ENCODE measurements around the gene AGAP1. TPM values are rescaled to one million over a fixed set of nuclear protein-coding genes. Genes with fewer than 3 reads are reported as not detected.
"Not testable (repeated sequence)": the region's sequence is repeated elsewhere in the genome, so short reads cannot be mapped to it uniquely, and the experiment has no call there.

AGAP1 gene
- total RNA-seq, 1 donor from 2014 or later: 23.5 TPM

DNA sequence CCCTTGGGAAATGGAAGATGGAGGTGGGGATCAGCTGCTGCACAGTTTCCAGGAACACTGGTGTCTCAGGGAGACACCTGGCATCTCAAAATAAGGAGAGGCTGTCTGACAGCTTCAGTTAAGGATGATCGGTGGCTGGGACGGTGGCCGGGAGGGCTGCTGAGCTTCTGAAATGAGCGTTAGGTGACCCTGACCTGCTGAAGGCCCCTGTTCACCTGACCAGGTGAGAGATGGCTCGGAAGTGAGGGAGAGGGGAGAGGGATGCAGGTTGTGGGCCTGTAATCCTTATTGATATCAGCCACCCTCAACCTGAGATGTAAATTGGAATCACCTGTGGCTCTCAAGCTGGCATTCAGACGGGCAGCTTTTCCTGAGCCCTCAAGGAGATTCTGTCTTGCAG, 99.0 kb downstream of the AGAP1 start:
- DNase-seq (ENCODE audit: missing footprints) (no peak), ATAC-seq (no peak)
- intact Hi-C loops (cut with DNase I): loop anchor here (5.0 to 10.0 kb wide), 2 partner anchors 96 to 158 kb away; no protein-coding TSS in a partner anchor

GRCh38 chr2:235594041-235594440, 100.2 kb downstream of the AGAP1 start:
- ATAC-seq (peak; percentile 45), DNase-seq (ENCODE audit: missing footprints) (no peak)
- intact Hi-C loops (cut with DNase I): loop anchor here (1.0 to 10.0 kb wide), 5 partner anchors 75 to 458 kb away; no protein-coding TSS in a partner anchor

DNA sequence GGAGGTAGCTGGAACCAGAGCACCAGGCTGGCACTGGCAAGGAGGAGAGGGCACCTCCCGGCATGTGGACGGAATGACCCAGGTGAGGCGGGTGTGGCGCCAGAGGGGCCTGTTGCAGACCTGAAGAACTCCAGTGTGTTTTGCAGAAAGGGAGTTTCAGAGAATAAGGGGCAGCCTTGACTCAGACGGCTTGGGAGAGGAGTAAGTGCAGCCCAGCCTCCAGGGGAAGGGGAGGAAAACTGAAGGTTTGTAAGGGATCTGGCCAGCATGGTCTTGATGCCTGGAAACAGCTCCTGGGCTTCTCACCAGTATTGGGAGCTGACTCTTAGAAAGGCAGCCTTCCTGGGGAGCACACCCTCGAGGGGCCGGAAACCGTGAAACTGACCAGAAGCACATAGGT, 101.1 kb downstream of the AGAP1 start:
- ATAC-seq (no peak), DNase-seq (ENCODE audit: missing footprints) (no peak)
- intact Hi-C loops (cut with DNase I): loop anchor here (1.0 to 10.0 kb wide), 6 partner anchors 47 to 459 kb away; no protein-coding TSS in a partner anchor

- intact Hi-C loops (cut with DNase I): loop anchor here (2.0 to 10.0 kb wide), 3 partner anchors 47 to 161 kb away; no protein-coding TSS in a partner anchor
- DNase-seq (ENCODE audit: missing footprints) (no peak), ATAC-seq (peak; percentile 56)
Measured at GRCh38 chr2:235595422-235596010, 101.7 kb downstream of the AGAP1 start.

DNA sequence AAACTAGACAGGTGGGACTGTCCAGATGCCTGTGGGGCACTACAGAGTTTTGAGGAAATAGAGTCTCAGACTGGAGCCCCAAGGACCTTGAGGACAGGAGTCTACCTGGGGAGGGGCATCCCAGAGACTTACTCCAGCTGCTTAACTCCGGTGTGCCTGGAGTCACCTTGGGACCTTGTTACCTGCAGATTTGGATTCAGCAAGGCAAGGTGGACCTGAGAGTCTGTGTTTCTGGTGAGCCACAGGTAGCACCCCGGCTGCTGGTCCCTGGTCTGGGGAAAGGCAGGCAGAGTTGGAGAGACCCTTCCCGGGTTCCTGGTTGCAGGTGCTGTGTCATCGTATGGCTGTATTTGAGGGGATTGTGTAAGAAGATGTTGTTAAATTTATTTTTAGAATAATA, 102.4 kb downstream of the AGAP1 start:
- intact Hi-C loops (cut with DNase I): loop anchor here (5.0 to 10.0 kb wide), 2 partner anchors 46 to 161 kb away; no protein-coding TSS in a partner anchor
- no peak for ATAC-seq

DNA sequence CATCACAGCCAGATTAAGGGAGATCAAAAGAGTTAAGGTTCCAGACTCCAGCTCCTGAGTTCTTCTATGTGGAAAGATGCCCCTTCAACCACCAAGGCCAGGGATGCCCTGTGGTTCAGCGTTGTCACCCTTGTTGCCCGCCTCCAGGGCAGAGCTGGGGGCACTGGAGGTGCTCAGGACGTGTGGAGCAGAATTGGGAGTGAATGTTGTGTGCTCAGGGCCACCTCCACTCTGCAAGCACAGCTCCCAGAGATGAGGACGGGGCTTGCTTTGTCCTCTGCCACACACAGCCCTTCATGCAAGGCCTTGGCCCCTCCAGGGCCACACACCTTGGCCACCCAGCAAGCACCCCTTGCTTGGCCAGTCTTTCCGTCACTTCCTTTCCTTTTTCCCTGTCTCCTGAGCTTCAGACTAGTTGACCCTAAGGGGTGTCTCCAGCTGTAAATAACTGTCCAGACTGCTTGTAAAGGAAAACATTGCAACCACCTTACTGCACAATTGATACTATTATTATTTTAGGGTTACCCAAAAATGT, 103.3 kb downstream of the AGAP1 start:
- intact Hi-C loops (cut with DNase I): loop anchor here (5.0 to 10.0 kb wide), 2 partner anchors 45 to 162 kb away; no protein-coding TSS in a partner anchor
- ATAC-seq (no peak), DNase-seq (ENCODE audit: missing footprints) (no peak)

More for the DNA sequence above, 102.4 kb downstream of the AGAP1 start:
- DNase-seq (ENCODE audit: missing footprints): no peak

DNA sequence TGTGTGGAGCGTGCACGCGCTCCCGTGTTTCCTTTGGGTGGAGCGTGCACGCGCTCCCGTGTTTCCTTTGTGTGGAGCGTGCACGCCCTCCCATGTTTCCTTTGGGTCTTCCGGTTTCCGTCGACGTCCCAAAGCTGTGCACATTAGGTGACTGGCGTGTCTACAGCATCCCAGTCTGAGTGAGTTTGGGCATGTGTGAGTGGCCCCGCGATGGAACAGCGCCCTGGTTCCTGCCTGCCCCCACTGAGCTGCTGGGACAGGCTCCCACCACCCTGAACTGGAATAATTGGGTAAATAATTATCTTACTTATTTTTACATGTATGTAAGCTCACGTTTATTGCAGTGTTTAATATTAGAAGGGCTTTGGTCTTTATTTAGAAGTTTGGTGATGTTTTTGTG, 104.2 kb downstream of the AGAP1 start:
- ATAC-seq (no peak), DNase-seq (ENCODE audit: missing footprints) (no peak)
- intact Hi-C loops (cut with DNase I): loop anchor here (5.0 to 10.0 kb wide), 2 partner anchors 44 to 163 kb away; no protein-coding TSS in a partner anchor

- ATAC-seq: no peak
- no peak for DNase-seq (ENCODE audit: missing footprints)
- intact Hi-C loops (cut with DNase I): loop anchor here (5.0 to 10.0 kb wide), 2 partner anchors 43 to 164 kb away; no protein-coding TSS in a partner anchor
Measured at GRCh38 chr2:235598532-235599531, 105.0 kb downstream of the AGAP1 start.

- ATAC-seq (no peak), DNase-seq (ENCODE audit: missing footprints) (no peak)
- intact Hi-C loops (cut with DNase I): loop anchor here (5.0 to 10.0 kb wide), 2 partner anchors 43 to 165 kb away; no protein-coding TSS in a partner anchor
Measured at GRCh38 chr2:235599596-235600338, 105.9 kb downstream of the AGAP1 start.

DNA sequence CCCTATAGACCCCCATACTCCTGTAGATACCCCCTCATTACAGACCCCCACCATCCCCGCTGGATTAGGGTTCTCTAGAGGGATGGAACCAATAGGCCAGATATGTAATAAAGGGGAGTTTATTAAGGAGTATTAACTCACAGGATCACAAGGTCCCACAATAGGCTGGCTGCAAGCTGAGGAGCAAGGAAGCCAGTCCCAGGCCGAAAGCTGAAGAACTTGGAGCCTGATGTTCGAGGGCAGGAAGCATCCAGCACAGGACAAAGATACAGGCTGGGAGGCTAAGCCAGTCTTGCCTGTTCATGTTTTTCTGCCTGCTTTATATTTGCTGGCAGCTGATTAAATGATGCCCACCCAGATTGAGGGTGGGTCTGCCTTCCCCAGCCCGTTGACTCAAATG, 106.6 kb downstream of the AGAP1 start:
- intact Hi-C loops (cut with DNase I): no loop called here
- DNase-seq (ENCODE audit: missing footprints) (no peak), ATAC-seq (no peak)

- DNase-seq (ENCODE audit: missing footprints): no peak
- no peak for ATAC-seq
- intact Hi-C loops (cut with DNase I): no loop called here
Measured at GRCh38 chr2:235600926-235601325, 107.1 kb downstream of the AGAP1 start.

DNA sequence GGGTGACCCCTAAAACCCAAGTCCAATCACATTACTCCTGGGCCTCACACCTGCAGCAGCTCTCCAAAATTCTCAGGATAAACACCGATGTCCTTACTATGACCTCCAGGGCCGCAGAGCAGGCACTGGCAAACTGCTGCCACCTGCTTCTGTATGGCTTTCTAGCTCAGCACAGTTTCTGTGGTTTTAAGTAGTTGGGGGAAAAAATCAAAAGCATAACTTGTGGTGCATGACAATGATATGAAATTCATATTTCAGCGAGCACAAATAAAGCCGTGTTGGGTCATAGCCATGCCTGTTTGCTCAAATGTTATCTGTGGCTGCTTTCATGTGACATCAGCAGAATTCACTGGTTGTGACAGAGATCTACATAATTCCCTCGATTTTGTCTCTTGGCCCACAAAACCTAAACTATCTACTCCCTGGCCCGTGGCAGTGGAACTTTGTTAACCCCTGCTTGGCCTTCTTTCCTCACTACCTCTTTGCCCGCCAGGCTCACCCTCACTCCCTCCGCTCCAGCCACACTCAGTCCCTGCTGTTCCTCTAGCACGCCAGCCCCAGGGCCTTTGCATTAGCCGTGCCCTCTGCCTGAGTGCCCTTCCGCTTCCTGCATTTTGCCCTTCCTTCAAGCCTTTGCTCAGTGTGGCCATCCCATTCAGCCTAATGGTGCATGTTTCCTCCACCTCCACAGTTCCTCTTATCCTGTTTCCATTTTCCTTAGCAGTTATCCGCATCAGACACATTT, 108.3 kb downstream of the AGAP1 start:
- no peak for ATAC-seq

GRCh38 chr2:235602971-235603370, 109.1 kb downstream of the AGAP1 start:
- DNase-seq (ENCODE audit: missing footprints); ATAC-seq; intact Hi-C loops (cut with DNase I): not testable (repeated sequence)

More for the DNA sequence above, 108.3 kb downstream of the AGAP1 start:
- no peak for DNase-seq (ENCODE audit: missing footprints)
- intact Hi-C loops (cut with DNase I): no loop called here

DNA sequence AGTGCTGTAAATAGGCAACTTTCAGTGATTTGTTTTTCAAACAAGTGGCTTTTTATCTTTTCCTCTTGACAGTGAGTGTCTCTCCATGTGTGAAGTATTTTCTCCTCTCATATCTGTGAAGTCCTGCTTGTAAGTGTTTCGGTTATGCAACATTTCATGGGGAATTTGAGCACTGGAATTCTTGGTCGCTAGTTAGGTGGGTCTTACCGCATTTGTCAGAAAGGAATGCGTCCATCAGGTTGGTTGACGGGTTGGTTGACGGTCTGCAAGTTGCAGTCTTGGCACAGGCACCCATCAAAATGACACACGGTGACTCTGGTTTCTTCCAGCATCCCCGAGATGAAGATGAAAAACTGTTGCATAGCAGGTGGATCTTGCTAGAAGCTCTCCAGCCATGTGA, 109.8 kb downstream of the AGAP1 start:
- no peak for ATAC-seq

GRCh38 chr2:235605312-235606003, 111.6 kb downstream of the AGAP1 start:
- intact Hi-C loops (cut with DNase I): no loop called here

More for the DNA sequence above, 109.8 kb downstream of the AGAP1 start:
- intact Hi-C loops (cut with DNase I): no loop called here
- no peak for DNase-seq (ENCODE audit: missing footprints)

GRCh38 chr2:235606004-235606715, 112.3 kb downstream of the AGAP1 start:
- no peak for DNase-seq (ENCODE audit: missing footprints)
- ATAC-seq: no peak
- intact Hi-C loops (cut with DNase I): no loop called here

More at GRCh38 chr2:235605312-235606003, 111.6 kb downstream of the AGAP1 start:
- peak; percentile 91 for DNase-seq (ENCODE audit: missing footprints)
- ATAC-seq: peak; percentile 91

All from Right ventricle myocardium inferior (tissue), 1 donor.